ENCODE data around the gene DGKA. TPM values are rescaled to one million over a fixed set of nuclear protein-coding genes. Genes with fewer than 3 reads are reported as not detected.

The DGKA gene
- total RNA-seq, 1 experiment from 2014 or later, result 58.3 TPM

- TF ChIP-seq REST (IDR thresholded peaks at IDR 0.05; ENCODE audit: low read depth) (no peak), SP1 (IDR thresholded peaks at IDR 0.05; ENCODE audit: low read depth) (peak; percentile 100), JUND (IDR thresholded peaks at IDR 0.05) (no peak)
These were observed 42.8 kb downstream of the DGKA start, which contains the start of gene RAB5B (continued) for GRCh38 chr12:55973599-55974307.

- TF ChIP-seq POLR2A (IDR thresholded peaks at IDR 0.05; ENCODE audit: borderline replicate concordance, extremely low read depth, insufficient read depth, insufficient read length) (no peak), TCF7L2 (IDR thresholded peaks at IDR 0.05; ENCODE audit: borderline replicate concordance, extremely low read depth, insufficient read depth, insufficient read length) (no peak), SP1 (IDR thresholded peaks at IDR 0.05; ENCODE audit: low read depth) (no peak), ZFX (IDR thresholded peaks at IDR 0.05) (peak; percentile 51), POLR2AphosphoS5 (IDR thresholded peaks at IDR 0.05; ENCODE audit: low read depth, low read length) (no peak), YY1 (IDR thresholded peaks at IDR 0.05; ENCODE audit: extremely low read depth, insufficient replicate concordance, low read depth, low read length) (no peak)
- ChIA-PET CTCF (interaction anchor here (0.9 to 4.7 kb wide), 7 partner anchors 9 to 662 kb away, joined by 3 to 35 read pairs (median 5); partner anchors contain the start of gene SUOX), POLR2A (interaction anchor here (0.6 to 1.9 kb wide), 22 partner anchors 8 to 1138 kb away, joined by 3 to 13 read pairs (median 4); partner anchors contain the start of genes DGKA, DNAJC14, ORMDL2 and PYM1), RAD21 (ENCODE audit: low non-redundant PET in 1 of 2, low total read pairs in 2 of 2, uncharacterized antibody in 2 of 2, unreplicated experiment in 2 of 2) (interaction anchor here (1.0 to 1.6 kb wide), 2 partner anchors 22 to 236 kb away, joined by 3 to 6 read pairs; partner anchors contain the start of gene SUOX (in 1 of the 2))
- Histone ChIP-seq H3K4me1 (ENCODE audit: control insufficient read depth in 1 of 2, insufficient read depth in 2 of 2, low read length in 2 of 2) (peaks cover 17 to 32% of the 10 kb centered on the region in 2 experiments), H3K9me3 (ENCODE audit: control insufficient read depth in 1 of 2, insufficient read depth in 1 of 2, low read depth in 1 of 2, low read length in 2 of 2) (no peaks in the 10 kb centered on the region), H3K27ac (ENCODE audit: low read depth, low read length) (peak overlapping the region; percentile 80), H4K20me1 (ENCODE audit: insufficient read depth) (no peaks in the 10 kb centered on the region), H3K36me3 (ENCODE audit: control insufficient read depth in 1 of 2, insufficient read depth in 2 of 2, low read length in 2 of 2) (peaks cover 6 to 19% of the 10 kb centered on the region in 2 experiments; a peak in 3 of 4 replicates), H2AFZ (ENCODE audit: low read depth, low read length, poor library complexity, severe bottlenecking) (no peak overlapping the region), H3K9me2 (ENCODE audit: insufficient read depth) (no peaks in the 10 kb centered on the region), H3K4me3 (replicated peaks in 1 of 2; ENCODE audit: low read depth in 1 of 2, low read length in 2 of 2) (peak overlapping the region; percentile 78 to 94), H3K9ac (ENCODE audit: low read length) (peak overlapping the region; percentile 79), H3K27me3 (ENCODE audit: insufficient read depth, low read length) (no peaks in the 10 kb centered on the region), H3K4me2 (ENCODE audit: low read length) (peak overlapping the region; percentile 91), H3K79me2 (ENCODE audit: insufficient read depth, low read length) (peaks cover 20% of the 10 kb centered on the region; the same call in 1 of the 2 replicates)
- intact Hi-C loops (cut with micrococcal nuclease), result no loop called here
- BruUV-seq (replicated peaks), result no TSS peak
- ATAC-seq (peak; percentile 43), DNase-seq (ENCODE audit: low read depth, low spot score) (no peak)
These were observed 43.4 kb downstream of the DGKA start for GRCh38 chr12:55974308-55974730.
